Neural progenitor cell (in vitro differentiated cells): Measurements from ENCODE around the gene CDT1. TPM values are rescaled to one million over a fixed set of nuclear protein-coding genes. Genes with fewer than 3 reads are reported as not detected.

Experiments
- DNase-seq: peaks from one replicate; pipeline ENCODE4 v3.0.0-alpha.2; 2016; ENCODE audit warnings: low spot score
- H2AFZ ChIP-seq: fragments of 200-600 bp; sonication (generic); replicated peaks from 2 replicates; pipeline ENCODE4 v1.6.1; 2016; ENCODE audit warnings: antibody characterized with exemption
- H3F3A ChIP-seq: fragments of 200-600 bp; sonication (generic); 2 replicates; pipeline ENCODE4 v1.6.1; 2016; ENCODE audit warnings: antibody characterized with exemption, low read depth
- H3K27ac ChIP-seq: fragments of 200-600 bp; sonication (generic); 2 replicates; pipeline ENCODE4 v1.5.1; 2016; ENCODE audit warnings: mild to moderate bottlenecking
- H3K27me3 ChIP-seq: fragments of 200-600 bp; sonication (generic); 2 replicates; pipeline ENCODE4 v1.6.1; 2016; ENCODE audit warnings: mild to moderate bottlenecking, moderate library complexity
- H3K36me3 ChIP-seq: fragments of 200-600 bp; sonication (generic); 2 replicates; pipeline ENCODE4 v1.5.1; 2016
- H3K4me1 ChIP-seq: fragments of 200-600 bp; sonication (generic); 2 replicates; pipeline ENCODE4 v1.6.1; 2016; ENCODE audit warnings: mixed run types
- H3K4me2 ChIP-seq: fragments of 200-600 bp; sonication (generic); 2 replicates; pipeline ENCODE4 v1.6.1; 2016
- H3K4me3 ChIP-seq: fragments of 200-600 bp; sonication (generic); 2 replicates; pipeline ENCODE4 v1.5.1; 2016
- H3K79me2 ChIP-seq: fragments of 200-600 bp; sonication (generic); 2 replicates; pipeline ENCODE4 v1.6.1; 2016; ENCODE audit warnings: low read depth
- H3K9ac ChIP-seq: fragments of 200-600 bp; sonication (generic); 2 replicates; pipeline ENCODE4 v1.6.1; 2016
- H3K9me3 ChIP-seq: fragments of 200-600 bp; sonication (generic); 2 replicates; pipeline ENCODE4 v1.5.1; 2016; ENCODE audit warnings: low read depth
- H4K20me1 ChIP-seq: fragments of 200-600 bp; sonication (generic); 2 replicates; pipeline ENCODE4 v1.6.1; 2016; ENCODE audit warnings: low read depth
- H3K27ac Mint-ChIP-seq: 3 replicates; pipeline ENCODE4 v1.8.0; 2021; ENCODE audit warnings: mixed read lengths
- H3K27me3 Mint-ChIP-seq: 2 replicates; pipeline ENCODE4 v1.8.0; 2022; ENCODE audit warnings: low read depth, mild to moderate bottlenecking, inconsistent platforms, moderate library complexity, mixed read lengths; ENCODE audit not compliant: insufficient read depth
- H3K36me3 Mint-ChIP-seq: 3 replicates; pipeline ENCODE4 v1.8.0; 2021; ENCODE audit warnings: mixed read lengths
- H3K4me1 Mint-ChIP-seq: 3 replicates; pipeline ENCODE4 v1.8.0; 2021; ENCODE audit warnings: mixed read lengths
- H3K4me3 Mint-ChIP-seq: 3 replicates; pipeline ENCODE4 v1.8.0; 2021; ENCODE audit warnings: mild to moderate bottlenecking, moderate library complexity, mixed read lengths
- H3K9me3 Mint-ChIP-seq: 3 replicates; pipeline ENCODE4 v1.8.0; 2020; ENCODE audit warnings: mixed read lengths
- CTCF ChIP-seq: fragments of 200-600 bp; sonication (generic); IDR thresholded peaks from 2 replicates; pipeline ENCODE4 v1.5.1; 2017; ENCODE audit warnings: antibody characterized with exemption, mild to moderate bottlenecking
- EZH2 ChIP-seq: fragments of 200-600 bp; sonication (generic); IDR thresholded peaks from 2 replicates; pipeline ENCODE4 v1.6.1; 2017; ENCODE audit warnings: antibody characterized with exemption, mild to moderate bottlenecking, moderate library complexity
- EZH2phosphoT487 ChIP-seq: fragments of 200-600 bp; sonication (generic); IDR thresholded peaks from 2 replicates; pipeline ENCODE4 v1.6.1; 2017; ENCODE audit warnings: antibody characterized with exemption
- total RNA-seq: library from RNA; depleted of rRNA; stranded (reverse); fragments of >200 nt; gene quantifications from 2 replicates; pipeline ENCODE4 v1.2.3, GENCODE V29; 2015; ENCODE audit warnings: low replicate concordance

Gene CDT1
- total RNA-seq, 1 donor from 2014 or later = 7.8 TPM

GRCh38 chr16:88766975-88767374 lies 36.6 kb upstream of the CDT1 start:
- Histone ChIP-seq H3K9ac (no peak overlapping the region), H3K36me3 (no peaks in the 10 kb centered on the region), H3K4me2 (no peak overlapping the region), H3K9me3 (no peaks in the 10 kb centered on the region), H2AFZ (no peak overlapping the region), H4K20me1 (peaks cover 6% of the 10 kb centered on the region), H3K27ac (no peak overlapping the region), H3K79me2 (no peaks in the 10 kb centered on the region), H3K4me1 (peaks cover 54% of the 10 kb centered on the region), H3K27me3 (no peaks in the 10 kb centered on the region), H3F3A (peaks cover 43% of the 10 kb centered on the region), H3K4me3 (no peak overlapping the region)
- Mint-ChIP-seq H3K27ac (peak overlapping the region; percentile 31), H3K4me1 (peaks cover 28% of the 10 kb centered on the region), H3K36me3 (no peaks in the 10 kb centered on the region), H3K27me3 (peaks cover 2% of the 10 kb centered on the region), H3K4me3 (no peak overlapping the region), H3K9me3 (no peaks in the 10 kb centered on the region)
- no peak for DNase-seq
- TF ChIP-seq EZH2phosphoT487 (no peak), CTCF (no peak), EZH2 (no peak)

GRCh38 chr16:88767546-88768070 lies 36.0 kb upstream of the CDT1 start:
- no peaks in the 10 kb centered on the region for H3K36me3 ChIP-seq
- no peak for DNase-seq
- no peak overlapping the region for H2AFZ ChIP-seq
- H3K27me3 ChIP-seq = no peaks in the 10 kb centered on the region
- peaks cover 2% of the 10 kb centered on the region for H3K27me3 Mint-ChIP-seq
- H3K36me3 Mint-ChIP-seq = no peaks in the 10 kb centered on the region
- peaks cover 28% of the 10 kb centered on the region for H3K4me1 Mint-ChIP-seq
- H3K4me1 ChIP-seq = peaks cover 54% of the 10 kb centered on the region
- peaks cover 43% of the 10 kb centered on the region for H3F3A ChIP-seq
- peaks cover 6% of the 10 kb centered on the region for H4K20me1 ChIP-seq
- no peak overlapping the region for H3K27ac ChIP-seq
- H3K9ac ChIP-seq = no peak overlapping the region
- peak overlapping the region; percentile 36 for H3K4me2 ChIP-seq
- no peaks in the 10 kb centered on the region for H3K9me3 Mint-ChIP-seq
- H3K4me3 ChIP-seq = no peak overlapping the region
- H3K79me2 ChIP-seq = no peaks in the 10 kb centered on the region
- H3K4me3 Mint-ChIP-seq = no peak overlapping the region
- TF ChIP-seq EZH2 (no peak), EZH2phosphoT487 (no peak), CTCF (no peak)
- H3K27ac Mint-ChIP-seq = peak overlapping the region; percentile 48
- no peaks in the 10 kb centered on the region for H3K9me3 ChIP-seq

- no peaks in the 10 kb centered on the region for H3K79me2 ChIP-seq
- H3K9me3 Mint-ChIP-seq = no peaks in the 10 kb centered on the region
- no peaks in the 10 kb centered on the region for H3K36me3 ChIP-seq
- H3K4me1 ChIP-seq = peaks cover 54% of the 10 kb centered on the region
- H3K27me3 Mint-ChIP-seq = peaks cover 2% of the 10 kb centered on the region
- peak overlapping the region; percentile 29 for H3K27ac Mint-ChIP-seq
- peaks cover 38% of the 10 kb centered on the region for H3F3A ChIP-seq
- peak overlapping the region; percentile 36 for H3K4me2 ChIP-seq
- no peak overlapping the region for H2AFZ ChIP-seq
- H3K36me3 Mint-ChIP-seq = no peaks in the 10 kb centered on the region
- no peak overlapping the region for H3K9ac ChIP-seq
- H3K4me3 ChIP-seq = no peak overlapping the region
- H3K27ac ChIP-seq = no peak overlapping the region
- no peaks in the 10 kb centered on the region for H3K9me3 ChIP-seq
- peaks cover 6% of the 10 kb centered on the region for H4K20me1 ChIP-seq
- DNase-seq = peak; percentile 65
- no peak overlapping the region for H3K4me3 Mint-ChIP-seq
- no peak for TF ChIP-seq EZH2
- no peak for TF ChIP-seq CTCF
- TF ChIP-seq EZH2phosphoT487 = no peak
- peaks cover 31% of the 10 kb centered on the region for H3K4me1 Mint-ChIP-seq
- H3K27me3 ChIP-seq = no peaks in the 10 kb centered on the region
These were observed 35.4 kb upstream of the CDT1 start for GRCh38 chr16:88768071-88768783.
